Fibroblast of lung (primary cell): ENCODE measurements around the gene ALDH18A1. TPM values are rescaled to one million over a fixed set of nuclear protein-coding genes. Genes with fewer than 3 reads are reported as not detected.
A peak's percentile ranks its signal among the peaks of the same experiment; 100 is the strongest.

Source experiments
- DNase-seq, 2 donors: peaks; one replicate each; pipeline versions ENCODE4 v3.0.0 to v3.0.0-alpha.2; 2010; ENCODE audit warnings: low read depth in 2 of 2
- H2AFZ ChIP-seq: 2 replicates; pipeline ENCODE4 v1.5.1; 2012; ENCODE audit warnings: low read length, control low read depth, inconsistent platforms
- H3K27ac ChIP-seq: 2 replicates; pipeline ENCODE4 v1.5.1; 2011; ENCODE audit warnings: low read length, control low read depth; ENCODE audit not compliant: insufficient read depth
- H3K27me3 ChIP-seq: 2 replicates; pipeline ENCODE4 v1.5.1; 2011; ENCODE audit warnings: mild to moderate bottlenecking, low read length; ENCODE audit not compliant: control insufficient read depth, insufficient read depth
- H3K36me3 ChIP-seq: 2 replicates; pipeline ENCODE4 v1.5.1; 2011; ENCODE audit warnings: low read length; ENCODE audit not compliant: control insufficient read depth, insufficient read depth
- H3K4me1 ChIP-seq: 2 replicates; pipeline ENCODE4 v1.5.1; 2011; ENCODE audit warnings: low read length; ENCODE audit not compliant: control insufficient read depth, insufficient read depth; ENCODE audit errors: extremely low read depth
- H3K4me2 ChIP-seq: 2 replicates; pipeline ENCODE4 v1.5.1; 2011; ENCODE audit warnings: low read length, control low read depth; ENCODE audit not compliant: insufficient read depth; ENCODE audit errors: extremely low read depth
- H3K4me3 ChIP-seq, 4 experiments: fragments of 200-600 bp in 1 of 4; sonication (generic) in 1 of 4; replicated peaks in 1 of 4; 2 replicates each; pipeline ENCODE4 v1.5.1; 2011 to 2016; ENCODE audit warnings: low read length in 4 of 4, low read depth in 3 of 4, mild to moderate bottlenecking in 3 of 4, control low read depth in 2 of 4, inconsistent platforms in 1 of 4, mixed read lengths in 1 of 4; ENCODE audit not compliant: insufficient read depth in 1 of 4; ENCODE audit errors: control extremely low read depth in 1 of 4
- H3K79me2 ChIP-seq: 2 replicates; pipeline ENCODE4 v1.5.1; 2012; ENCODE audit warnings: mild to moderate bottlenecking, low read length, inconsistent platforms; ENCODE audit not compliant: control insufficient read depth, insufficient read depth
- H3K9ac ChIP-seq: 2 replicates; pipeline ENCODE4 v1.5.1; 2011; ENCODE audit warnings: mild to moderate bottlenecking, low read length, control low read depth; ENCODE audit not compliant: insufficient read depth
- H3K9me3 ChIP-seq: 2 replicates; pipeline ENCODE4 v1.5.1; 2012; ENCODE audit warnings: low read depth, low read length; ENCODE audit not compliant: control insufficient read depth, insufficient read depth
- H4K20me1 ChIP-seq: 2 replicates; pipeline ENCODE4 v1.5.1; 2011; ENCODE audit warnings: low read length; ENCODE audit not compliant: control insufficient read depth, insufficient read depth; ENCODE audit errors: extremely low read depth
- EZH2 ChIP-seq: IDR thresholded peaks from 2 replicates; pipeline ENCODE4 v1.5.1; 2012; ENCODE audit warnings: low read length, control low read depth, mild to moderate bottlenecking; ENCODE audit errors: missing control alignments
- polyA plus RNA-seq, 2 donors: library from polyadenylated mRNA; depleted of rRNA in 1 of 2; stranded (reverse) in 1 of 2; unstranded in 1 of 2; fragments of >200 nt; gene quantifications; 2 replicates each; pipeline ENCODE4 v1.2.1, GENCODE V29; 2011 to 2012; ENCODE audit warnings: missing spikeins in 1 of 2
- total RNA-seq: library from RNA; depleted of rRNA; stranded (reverse); fragments of >200 nt; gene quantifications from 2 replicates; pipeline ENCODE4 v1.2.1, GENCODE V29; 2014
- TF ChIP-seq, protein P1 (sequence below), 2 donors: IDR thresholded peaks in 1 of 2; conservative IDR thresholded peaks in 1 of 2; 1 replicate in 1 of 2; 2 replicates in 1 of 2; pipeline ENCODE4 v1.5.1; 2011 to 2012; ENCODE audit warnings: low read length in 2 of 2, control low read depth in 1 of 2, inconsistent platforms in 1 of 2, low read depth in 1 of 2, mild to moderate bottlenecking in 1 of 2

ALDH18A1 gene
- total and polyA plus RNA-seq, 2 donors (not counting 1 experiment from before 2014, with no cell fraction given): 84.4 to 85.7 TPM

DNA sequence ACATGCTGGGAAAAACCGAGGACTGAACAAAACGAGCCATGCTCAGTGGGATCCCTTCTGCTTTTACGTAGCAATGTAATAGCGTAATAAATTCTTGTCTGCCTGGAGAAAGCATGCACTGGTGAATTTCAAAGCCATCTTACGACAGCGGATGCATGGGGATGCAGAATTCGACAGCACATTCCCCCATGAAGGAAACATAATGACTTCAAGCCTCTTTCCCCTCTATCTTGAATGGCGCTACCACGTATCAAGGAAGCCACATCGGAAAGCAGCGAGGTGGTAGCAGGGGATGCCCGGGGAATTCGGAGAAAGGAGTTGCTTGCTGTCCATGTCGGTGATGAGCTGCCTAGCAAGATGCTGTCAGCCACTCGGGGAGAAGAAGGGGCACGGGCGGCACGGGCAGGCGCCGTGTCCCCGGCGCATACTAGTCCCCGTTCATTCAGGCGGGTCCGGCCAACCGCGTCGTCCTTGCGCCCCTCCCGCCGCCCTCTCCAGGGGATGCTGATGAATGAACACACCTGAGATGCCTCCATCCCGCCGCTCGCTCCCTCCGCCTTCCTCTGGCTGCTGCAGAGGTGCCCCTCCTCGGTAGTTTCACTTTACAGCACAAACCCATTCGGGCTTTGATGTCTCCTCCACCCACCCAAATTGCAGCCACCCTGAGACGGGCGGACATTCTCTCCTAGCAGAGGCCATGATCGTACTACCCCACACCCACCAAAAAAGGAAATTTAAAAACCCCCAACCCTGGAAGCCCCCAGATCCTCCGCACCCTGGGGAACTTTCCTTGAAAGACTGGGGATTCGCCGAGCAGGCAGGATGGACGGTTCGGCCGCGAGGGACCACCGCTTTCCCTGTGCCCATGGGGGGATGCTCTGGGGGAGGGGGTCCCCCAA is 96.0 kb downstream of the ALDH18A1 start:
- Histone ChIP-seq H3K4me1 (peaks cover 2% of the 10 kb centered on the region), H3K4me3 (peak overlapping the region; percentile 61 to 77 (median 73)), H3K36me3 (no peaks in the 10 kb centered on the region), H3K4me2 (peak overlapping the region; percentile 96), H3K9ac (no peak overlapping the region), H4K20me1 (no peaks in the 10 kb centered on the region), H2AFZ (peak overlapping the region; percentile 77), H3K27ac (no peak overlapping the region), H3K9me3 (no peaks in the 10 kb centered on the region), H3K79me2 (no peaks in the 10 kb centered on the region), H3K27me3 (peaks cover 8% of the 10 kb centered on the region)
- TF ChIP-seq, protein P1, sequence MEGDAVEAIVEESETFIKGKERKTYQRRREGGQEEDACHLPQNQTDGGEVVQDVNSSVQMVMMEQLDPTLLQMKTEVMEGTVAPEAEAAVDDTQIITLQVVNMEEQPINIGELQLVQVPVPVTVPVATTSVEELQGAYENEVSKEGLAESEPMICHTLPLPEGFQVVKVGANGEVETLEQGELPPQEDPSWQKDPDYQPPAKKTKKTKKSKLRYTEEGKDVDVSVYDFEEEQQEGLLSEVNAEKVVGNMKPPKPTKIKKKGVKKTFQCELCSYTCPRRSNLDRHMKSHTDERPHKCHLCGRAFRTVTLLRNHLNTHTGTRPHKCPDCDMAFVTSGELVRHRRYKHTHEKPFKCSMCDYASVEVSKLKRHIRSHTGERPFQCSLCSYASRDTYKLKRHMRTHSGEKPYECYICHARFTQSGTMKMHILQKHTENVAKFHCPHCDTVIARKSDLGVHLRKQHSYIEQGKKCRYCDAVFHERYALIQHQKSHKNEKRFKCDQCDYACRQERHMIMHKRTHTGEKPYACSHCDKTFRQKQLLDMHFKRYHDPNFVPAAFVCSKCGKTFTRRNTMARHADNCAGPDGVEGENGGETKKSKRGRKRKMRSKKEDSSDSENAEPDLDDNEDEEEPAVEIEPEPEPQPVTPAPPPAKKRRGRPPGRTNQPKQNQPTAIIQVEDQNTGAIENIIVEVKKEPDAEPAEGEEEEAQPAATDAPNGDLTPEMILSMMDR (conservative IDR thresholded peaks at IDR 0.05 in 1 of 2, IDR thresholded peaks at IDR 0.05 in 1 of 2; ENCODE audit: low read depth in 1 of 2, low read length in 2 of 2): no peak
- peak; percentile 66 for TF ChIP-seq EZH2
- DNase-seq: peak; percentile 22 to 60

DNA sequence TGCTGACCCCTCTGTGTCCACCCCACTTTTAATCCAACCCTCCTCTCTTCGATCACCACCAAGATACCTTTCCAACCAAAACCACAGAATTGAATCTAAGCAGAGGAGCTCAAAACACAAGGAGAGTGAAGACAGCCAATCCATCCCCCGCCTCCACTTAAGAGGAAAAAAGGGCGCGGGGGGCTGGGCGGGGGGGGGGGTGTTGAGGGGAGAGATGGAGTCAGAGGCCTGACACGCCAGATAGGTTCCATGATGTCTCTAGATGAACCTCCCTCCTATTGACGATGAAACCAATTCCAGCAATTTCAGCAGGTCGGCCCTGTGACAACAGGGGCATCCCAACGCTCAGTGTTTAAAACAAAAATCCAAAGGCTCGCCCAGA is 96.6 kb downstream of the ALDH18A1 start:
- no peak overlapping the region for H3K9ac ChIP-seq
- H3K9me3 ChIP-seq: no peaks in the 10 kb centered on the region
- DNase-seq: no peak
- no peaks in the 10 kb centered on the region for H4K20me1 ChIP-seq
- no peak overlapping the region for H2AFZ ChIP-seq
- no peak for TF ChIP-seq EZH2
- TF ChIP-seq, protein P1 (conservative IDR thresholded peaks at IDR 0.05 in 1 of 2, IDR thresholded peaks at IDR 0.05 in 1 of 2; ENCODE audit: low read depth in 1 of 2, low read length in 2 of 2): no peak
- H3K79me2 ChIP-seq: no peaks in the 10 kb centered on the region
- H3K27ac ChIP-seq: no peak overlapping the region
- peaks cover 2% of the 10 kb centered on the region for H3K4me1 ChIP-seq
- H3K4me3 ChIP-seq: peak overlapping the region; percentile 61 to 77 (median 73)
- H3K4me2 ChIP-seq: peak overlapping the region; percentile 96
- H3K27me3 ChIP-seq: peaks cover 8% of the 10 kb centered on the region
- no peaks in the 10 kb centered on the region for H3K36me3 ChIP-seq

DNA sequence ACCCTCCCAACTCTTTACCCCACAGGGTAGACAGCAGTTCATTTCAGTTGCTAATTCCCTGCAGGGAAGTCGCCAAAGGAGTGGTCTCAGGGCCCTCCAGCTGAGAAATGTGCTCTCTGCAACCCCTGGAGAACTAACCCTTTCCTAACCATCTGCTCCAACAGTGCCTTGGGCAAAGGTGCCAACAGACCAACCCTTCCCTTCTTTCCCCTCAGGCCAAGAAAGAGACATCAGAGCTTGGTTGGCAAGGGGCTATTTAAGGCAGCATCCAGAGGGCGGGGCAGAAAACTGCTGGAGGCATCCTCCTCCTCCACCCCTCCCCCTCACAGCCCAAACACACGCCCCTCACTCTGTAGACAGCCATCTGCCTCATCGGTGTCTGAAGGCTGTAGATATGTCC is 97.0 kb downstream of the ALDH18A1 start:
- no peaks in the 10 kb centered on the region for H3K36me3 ChIP-seq
- H2AFZ ChIP-seq: no peak overlapping the region
- H4K20me1 ChIP-seq: no peaks in the 10 kb centered on the region
- no peak for DNase-seq
- no peak overlapping the region for H3K4me3 ChIP-seq
- H3K4me1 ChIP-seq: peaks cover 2% of the 10 kb centered on the region
- H3K79me2 ChIP-seq: no peaks in the 10 kb centered on the region
- no peak for TF ChIP-seq EZH2
- TF ChIP-seq, protein P1 (conservative IDR thresholded peaks at IDR 0.05 in 1 of 2, IDR thresholded peaks at IDR 0.05 in 1 of 2; ENCODE audit: low read depth in 1 of 2, low read length in 2 of 2): no peak
- H3K27ac ChIP-seq: no peak overlapping the region
- no peak overlapping the region for H3K4me2 ChIP-seq
- H3K9me3 ChIP-seq: no peaks in the 10 kb centered on the region
- H3K27me3 ChIP-seq: peaks cover 4% of the 10 kb centered on the region
- no peak overlapping the region for H3K9ac ChIP-seq
